Measurements from ENCODE around the gene PPWD1.
"Not testable (repeated sequence)": the region's sequence is repeated elsewhere in the genome, so short reads cannot be mapped to it uniquely, and the experiment has no call there.

PPWD1 gene

GRCh38 chr5:65562731-65563701, at the start of gene PPWD1, which contains the start of gene CENPK:
Gene PPWD1, plus strand, starts transcription at chr5:65563296. Its CDS starts 15 bp downstream, at chr5:65563311.
Gene CENPK, minus strand, starts transcription at chr5:65563168. Its CDS starts 8,261 bp downstream, at chr5:65554907.
- DNase-seq (ENCODE audit: low read depth in 2 of 2, low spot score in 1 of 2) = peak; percentile 85 to 91

DNA sequence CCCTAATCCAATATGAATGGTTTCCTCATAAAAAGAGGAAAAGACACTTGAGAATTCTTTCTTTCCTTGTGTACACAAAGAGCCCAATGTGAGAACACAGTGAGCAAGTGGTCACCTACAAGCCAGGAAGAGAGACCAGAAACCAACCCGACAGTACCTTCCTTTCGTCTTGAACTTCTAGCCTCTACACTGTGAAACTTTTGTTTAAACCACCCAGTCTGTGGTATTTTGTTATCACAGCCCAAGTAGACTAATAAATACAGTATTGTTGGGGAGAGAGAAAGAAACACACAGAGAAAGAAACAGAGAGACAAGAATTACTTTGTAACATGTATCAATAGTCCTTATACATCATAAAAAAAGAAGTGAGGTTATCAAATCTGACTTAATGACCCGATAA, 37.4 kb upstream of the PPWD1 start:
- no peak for DNase-seq (ENCODE audit: low read depth in 2 of 2, low spot score in 1 of 2)

GRCh38 chr5:65530904-65531303, 32.2 kb upstream of the PPWD1 start:
- no peak for DNase-seq (ENCODE audit: low read depth in 2 of 2, low spot score in 1 of 2)

DNA sequence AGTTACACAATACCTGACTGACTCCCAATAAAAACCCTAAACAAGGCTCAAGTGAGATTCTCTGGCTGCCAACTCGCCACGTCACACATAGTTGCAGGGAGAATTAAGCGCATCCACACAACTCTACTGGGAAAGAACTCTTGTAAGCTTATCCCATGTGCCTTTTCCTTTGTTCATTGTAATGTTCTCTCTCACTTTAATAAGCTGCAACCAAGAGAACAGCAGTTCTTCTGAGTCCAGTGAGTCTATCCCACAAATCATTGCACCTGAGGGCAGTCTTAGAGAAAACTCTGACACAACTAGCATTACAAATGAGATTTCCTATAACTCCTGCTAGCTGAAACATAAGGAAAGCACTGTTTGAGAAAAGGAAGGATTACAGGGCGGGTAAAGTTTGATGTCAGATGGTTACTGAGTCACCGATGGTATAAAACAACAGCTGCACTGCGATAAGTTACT, 27.5 kb upstream of the PPWD1 start:
- DNase-seq (ENCODE audit: low read depth in 2 of 2, low spot score in 1 of 2) = no peak

DNA sequence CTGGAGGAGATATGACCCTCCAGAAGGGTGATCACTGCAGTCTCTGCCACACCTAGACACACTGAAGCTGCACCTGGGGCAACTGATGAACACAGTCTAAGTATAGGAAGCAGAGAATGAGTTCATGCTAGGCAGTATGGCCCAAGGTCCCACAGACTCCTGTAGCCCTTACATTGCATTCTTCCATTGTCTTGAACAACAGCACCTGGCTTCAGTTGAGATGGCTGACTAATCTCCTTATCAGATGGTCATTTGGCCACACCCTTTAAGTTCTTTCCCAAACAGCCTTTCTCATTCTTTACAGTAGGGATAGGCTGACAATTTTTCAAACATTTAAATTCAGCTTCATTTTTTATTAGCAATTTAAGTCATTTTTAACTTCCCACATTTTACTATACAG, 23.3 kb upstream of the PPWD1 start:
- DNase-seq (ENCODE audit: low read depth in 2 of 2, low spot score in 1 of 2) = no peak

GRCh38 chr5:65544473-65544872, 18.6 kb upstream of the PPWD1 start:
- no peak for DNase-seq (ENCODE audit: low read depth in 2 of 2, low spot score in 1 of 2)

DNA sequence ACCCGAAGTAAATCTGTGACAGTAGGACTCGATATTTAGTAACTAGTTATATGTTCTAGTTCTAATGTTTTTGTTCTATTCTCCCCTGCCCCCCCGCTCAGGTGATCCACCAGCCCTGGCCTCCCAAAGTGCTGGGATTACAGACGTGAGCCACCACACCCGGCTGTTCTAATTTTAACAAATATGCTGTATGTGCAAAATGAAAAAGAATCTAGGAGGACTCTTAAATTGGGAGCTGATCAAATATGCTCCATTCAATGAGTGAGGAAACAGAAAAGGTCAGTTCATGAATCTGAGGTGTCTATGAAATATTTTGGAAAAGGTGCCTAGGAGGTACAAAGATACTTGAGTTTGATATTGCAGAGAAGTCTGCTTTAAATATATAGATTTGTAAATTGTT, 17.0 kb upstream of the PPWD1 start:
- DNase-seq (ENCODE audit: low read depth in 2 of 2, low spot score in 1 of 2) = no peak

DNA sequence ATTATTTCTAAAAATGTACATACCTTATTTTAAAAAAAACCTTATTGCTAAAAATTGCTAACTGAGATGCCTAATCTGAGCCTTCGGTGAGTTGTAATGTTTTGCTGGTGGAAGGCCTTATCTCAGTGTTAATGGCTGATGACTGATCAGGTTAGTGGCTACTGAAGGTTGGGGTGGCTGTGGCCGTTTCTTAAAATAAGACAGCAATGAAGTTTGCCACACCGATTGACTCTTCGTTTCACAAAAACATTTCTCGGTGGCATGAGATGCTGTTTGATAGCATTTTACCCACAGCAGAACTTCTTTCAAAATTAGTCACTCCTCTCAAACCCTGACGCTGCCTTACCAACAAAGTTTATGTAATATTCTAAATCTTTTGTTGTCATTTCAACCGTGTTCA, 14.8 kb upstream of the PPWD1 start:
- DNase-seq (ENCODE audit: low read depth in 2 of 2, low spot score in 1 of 2) = no peak

GRCh38 chr5:65553941-65554340, 9.2 kb upstream of the PPWD1 start:
- DNase-seq (ENCODE audit: low read depth in 2 of 2, low spot score in 1 of 2) = no peak

GRCh38 chr5:65555287-65555686, 7.8 kb upstream of the PPWD1 start:
- DNase-seq (ENCODE audit: low read depth in 2 of 2, low spot score in 1 of 2) = no peak

GRCh38 chr5:65556181-65556580, 6.9 kb upstream of the PPWD1 start:
- DNase-seq (ENCODE audit: low read depth in 2 of 2, low spot score in 1 of 2) = no peak

GRCh38 chr5:65556718-65557117, 6.4 kb upstream of the PPWD1 start:
- no peak for DNase-seq (ENCODE audit: low read depth in 2 of 2, low spot score in 1 of 2)

DNA sequence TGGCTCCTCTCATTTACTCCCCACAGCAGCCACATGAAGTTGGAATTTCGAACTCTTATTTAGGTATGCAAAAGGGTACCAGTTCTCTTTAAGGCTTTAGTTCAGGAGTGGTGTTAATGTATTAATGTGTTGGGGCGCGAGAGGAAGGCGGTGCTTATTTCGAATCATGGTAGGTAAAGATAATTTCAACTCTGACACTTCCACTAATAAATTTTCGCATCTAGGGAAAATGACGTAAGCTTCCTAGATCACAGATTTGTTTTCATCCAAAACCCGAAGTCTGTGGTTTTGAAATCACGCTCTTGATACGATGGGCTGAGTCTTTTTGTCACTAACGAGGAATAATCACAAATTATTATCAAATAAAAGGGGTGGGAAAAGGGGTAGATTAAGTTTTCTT, 681 bp downstream of the PPWD1 start:
- DNase-seq (ENCODE audit: low read depth in 2 of 2, low spot score in 1 of 2) = no peak

- DNase-seq (ENCODE audit: low read depth in 2 of 2, low spot score in 1 of 2) = no peak
These were observed 3.4 kb downstream of the PPWD1 start for GRCh38 chr5:65566505-65566904.

- no peak for DNase-seq (ENCODE audit: low read depth in 2 of 2, low spot score in 1 of 2)
These were observed 7.6 kb downstream of the PPWD1 start for GRCh38 chr5:65570598-65571226.

DNA sequence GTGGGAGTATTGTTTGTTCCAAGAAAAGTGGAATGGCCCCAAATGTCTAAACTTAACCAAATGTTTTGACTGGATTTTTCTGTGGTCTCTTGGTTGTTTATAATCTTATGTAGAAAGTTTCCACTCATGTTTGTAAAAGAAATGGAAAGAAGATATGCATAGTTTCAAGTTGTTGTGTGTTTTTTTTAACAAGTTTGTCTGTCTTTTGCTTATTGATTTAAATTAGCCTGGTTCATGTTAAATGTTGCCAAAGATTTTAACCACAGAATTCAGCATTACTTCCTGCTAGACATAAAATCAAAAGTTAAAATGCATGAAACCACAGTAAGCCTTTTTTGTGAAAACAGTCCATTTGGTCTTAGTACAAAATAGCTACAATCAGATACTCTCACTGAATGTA, 14.0 kb downstream of the PPWD1 start:
- no peak for DNase-seq (ENCODE audit: low read depth in 2 of 2, low spot score in 1 of 2)

DNA sequence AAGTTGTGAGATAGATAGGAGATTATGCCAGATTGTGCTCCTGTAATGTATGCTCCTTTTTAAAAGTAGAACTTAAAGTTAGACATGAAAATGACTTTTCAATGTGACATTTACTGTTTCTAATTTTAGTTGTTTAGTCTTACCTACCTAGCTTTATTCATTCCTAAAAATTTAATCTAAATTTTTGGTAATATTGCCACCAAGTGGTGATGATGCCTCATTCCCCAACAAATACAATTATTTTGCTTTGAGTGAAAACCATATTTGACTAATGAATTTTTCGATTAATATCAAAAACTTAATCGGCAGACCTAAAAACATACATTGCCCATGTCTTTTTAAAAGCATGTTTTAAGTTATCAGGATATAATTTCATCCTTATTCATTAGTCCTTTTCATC, 25.6 kb downstream of the PPWD1 start:
- no peak for DNase-seq (ENCODE audit: low read depth in 2 of 2, low spot score in 1 of 2)

DNA sequence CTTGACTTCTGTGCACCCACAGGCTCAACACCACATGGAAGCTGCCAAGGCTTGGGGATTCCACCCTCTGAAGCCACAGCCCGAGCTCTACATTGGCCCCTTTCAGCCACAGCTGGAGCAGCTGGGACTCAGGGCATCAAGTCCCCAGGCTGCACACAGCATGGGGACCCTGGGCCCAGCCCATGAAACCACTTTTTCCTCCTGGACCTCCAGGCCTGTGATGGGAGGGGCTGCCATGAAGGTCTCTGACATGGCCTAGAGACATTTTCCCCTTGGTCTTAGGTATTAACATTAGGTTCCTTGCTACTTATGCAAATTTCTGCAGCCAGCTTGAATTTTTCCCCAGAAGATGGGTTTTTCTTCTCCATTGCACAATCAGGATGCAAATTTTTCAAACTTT, 38.7 kb downstream of the PPWD1 start:
- not testable (repeated sequence) for DNase-seq (ENCODE audit: low read depth in 2 of 2, low spot score in 1 of 2)

DNA sequence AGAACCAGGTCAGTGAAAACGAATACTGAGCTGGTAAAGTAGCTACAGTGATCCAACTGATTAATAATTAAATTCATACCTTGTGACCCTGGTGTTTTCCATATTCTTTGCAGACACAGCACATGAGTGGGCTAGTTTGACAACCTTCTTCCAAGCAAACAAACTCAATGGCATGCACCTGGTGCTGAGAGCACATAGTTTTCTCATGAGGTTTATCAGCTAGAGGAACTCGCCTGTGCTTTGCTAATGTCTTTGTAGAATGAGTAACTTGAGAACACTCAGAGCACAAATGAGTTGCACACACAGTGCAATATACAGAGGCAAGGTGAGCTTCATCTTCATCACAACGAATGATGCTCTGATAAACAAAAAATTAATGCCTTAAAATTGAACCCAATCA, 48.4 kb downstream of the PPWD1 start:
- DNase-seq (ENCODE audit: low read depth in 2 of 2, low spot score in 1 of 2) = no peak

DNA sequence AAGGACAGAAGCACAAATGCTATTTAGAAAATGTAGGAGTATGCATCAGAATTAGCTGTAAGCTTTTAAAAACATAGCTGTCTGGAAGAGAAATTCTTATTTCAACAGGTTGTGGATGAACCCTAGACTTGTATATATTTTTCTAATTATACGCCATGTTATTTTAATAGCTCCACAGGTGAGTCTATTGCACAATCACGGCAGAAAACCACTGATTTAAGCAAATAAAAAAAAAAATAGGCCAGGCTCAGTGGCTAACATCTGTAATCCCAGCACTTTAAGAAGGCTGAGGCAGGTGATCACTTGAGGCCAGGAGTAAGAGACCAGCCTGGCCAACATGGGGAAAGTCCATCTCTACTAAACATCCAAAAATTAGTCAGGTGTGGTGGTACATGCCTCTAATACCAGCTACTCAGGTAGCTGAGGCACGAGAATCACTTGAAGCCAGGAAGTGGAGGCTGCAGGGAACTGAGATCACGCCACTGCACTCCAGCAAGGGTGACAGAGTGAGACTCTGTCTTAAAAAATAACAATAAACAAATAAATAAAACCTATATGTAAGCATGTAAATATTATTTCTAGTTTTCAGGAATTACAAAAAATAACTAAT, 49.3 kb downstream of the PPWD1 start:
- no peak for DNase-seq (ENCODE audit: low read depth in 2 of 2, low spot score in 1 of 2)

DNA sequence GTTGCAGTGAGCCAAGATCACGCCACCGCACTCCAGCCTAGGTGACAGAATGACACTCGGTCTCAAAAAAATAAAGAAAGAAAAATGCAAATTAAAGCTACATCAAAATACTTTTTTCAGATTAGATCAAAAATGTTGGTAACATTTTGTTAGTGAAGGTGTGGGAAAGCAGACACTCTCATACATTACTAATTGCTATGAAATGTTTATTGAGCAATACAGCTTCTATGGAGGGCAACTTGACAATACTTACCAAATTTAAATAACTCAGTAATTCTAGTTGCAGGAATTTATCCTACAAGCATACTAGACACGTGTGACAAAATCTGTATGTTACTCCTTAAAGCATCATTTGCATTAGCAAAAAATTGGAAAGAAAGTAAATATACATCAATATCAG, 56.9 kb downstream of the PPWD1 start:
- no peak for DNase-seq (ENCODE audit: low read depth in 2 of 2, low spot score in 1 of 2)

- DNase-seq (ENCODE audit: low read depth in 2 of 2, low spot score in 1 of 2) = not testable (repeated sequence)
These were observed 58.9 kb downstream of the PPWD1 start for GRCh38 chr5:65621961-65622360.

Data from stimulated activated CD8-positive, alpha-beta memory T cell treated with anti-CD3 and anti-CD28 coated beads, Interleukin-4, amount 100 ng/mL, for 4 hours (primary cell).